GM15510 (cell line): ENCODE data around the gene PLD1.

Experiments
- POLR2A ChIP-seq: IDR thresholded peaks from 3 replicates; pipeline ENCODE4 v1.6.1; 2011; ENCODE audit warnings: borderline replicate concordance; ENCODE audit not compliant: insufficient read length; ENCODE audit errors: extremely low read depth

Gene PLD1

GRCh38 chr3:171842864-171843518 is 32.7 kb upstream of the PLD1 start, which contains the start of gene TMEM212:
TMEM212 (plus strand) TSS chr3:171843349; CDS start chr3:171843384, 35 bp downstream.
- TF ChIP-seq POLR2A: no peak

GRCh38 chr3:171841620-171842000 is 31.3 kb upstream of the PLD1 start:
- no peak for TF ChIP-seq POLR2A

- TF ChIP-seq POLR2A: no peak
Measured at GRCh38 chr3:171840811-171841619, 30.7 kb upstream of the PLD1 start.

GRCh38 chr3:171840445-171840810 is 30.1 kb upstream of the PLD1 start:
- TF ChIP-seq POLR2A: no peak

GRCh38 chr3:171839270-171839669 is 29.0 kb upstream of the PLD1 start:
- no peak for TF ChIP-seq POLR2A

- no peak for TF ChIP-seq POLR2A
Measured at GRCh38 chr3:171838218-171838720, 28.0 kb upstream of the PLD1 start.

- no peak for TF ChIP-seq POLR2A
Measured at GRCh38 chr3:171837698-171838097, 27.4 kb upstream of the PLD1 start.

- TF ChIP-seq POLR2A: no peak
Measured at GRCh38 chr3:171836855-171837254, 26.6 kb upstream of the PLD1 start.

GRCh38 chr3:171835613-171836012 is 25.3 kb upstream of the PLD1 start:
- no peak for TF ChIP-seq POLR2A

GRCh38 chr3:171835116-171835515 is 24.8 kb upstream of the PLD1 start:
- TF ChIP-seq POLR2A: no peak

GRCh38 chr3:171834461-171834801 is 24.1 kb upstream of the PLD1 start:
- TF ChIP-seq POLR2A: no peak

GRCh38 chr3:171833789-171834460 is 23.6 kb upstream of the PLD1 start:
- no peak for TF ChIP-seq POLR2A

- no peak for TF ChIP-seq POLR2A
Measured at GRCh38 chr3:171832989-171833388, 22.7 kb upstream of the PLD1 start.

GRCh38 chr3:171831936-171832335 is 21.7 kb upstream of the PLD1 start:
- TF ChIP-seq POLR2A: no peak

GRCh38 chr3:171830518-171830875 is 20.2 kb upstream of the PLD1 start:
- no peak for TF ChIP-seq POLR2A

GRCh38 chr3:171829841-171830517 is 19.7 kb upstream of the PLD1 start:
- TF ChIP-seq POLR2A: no peak
